HG03342 (cell line): Measurements from ENCODE around the gene ACAP3.
"Not testable (repeated sequence)": the region's sequence is repeated elsewhere in the genome, so short reads cannot be mapped to it uniquely, and the experiment has no call there.

Experiments
- ATAC-seq: cut with Tn5 transposase; IDR thresholded peaks from one replicate; pipeline ENCODE4 v1.9.1; 2021; ENCODE audit warnings: mild to moderate bottlenecking, moderate library complexity; ENCODE audit not compliant: unreplicated experiment

ACAP3 gene

GRCh38 chr1:1318131-1318652 is 10.5 kb upstream of the ACAP3 start:
- no peak for ATAC-seq

- no peak for ATAC-seq
Measured at GRCh38 chr1:1317420-1317819, 9.7 kb upstream of the ACAP3 start.

GRCh38 chr1:1316199-1316598 is 8.5 kb upstream of the ACAP3 start:
- ATAC-seq, result not testable (repeated sequence)

- no peak for ATAC-seq
Measured at GRCh38 chr1:1315435-1315954, 7.8 kb upstream of the ACAP3 start.

DNA sequence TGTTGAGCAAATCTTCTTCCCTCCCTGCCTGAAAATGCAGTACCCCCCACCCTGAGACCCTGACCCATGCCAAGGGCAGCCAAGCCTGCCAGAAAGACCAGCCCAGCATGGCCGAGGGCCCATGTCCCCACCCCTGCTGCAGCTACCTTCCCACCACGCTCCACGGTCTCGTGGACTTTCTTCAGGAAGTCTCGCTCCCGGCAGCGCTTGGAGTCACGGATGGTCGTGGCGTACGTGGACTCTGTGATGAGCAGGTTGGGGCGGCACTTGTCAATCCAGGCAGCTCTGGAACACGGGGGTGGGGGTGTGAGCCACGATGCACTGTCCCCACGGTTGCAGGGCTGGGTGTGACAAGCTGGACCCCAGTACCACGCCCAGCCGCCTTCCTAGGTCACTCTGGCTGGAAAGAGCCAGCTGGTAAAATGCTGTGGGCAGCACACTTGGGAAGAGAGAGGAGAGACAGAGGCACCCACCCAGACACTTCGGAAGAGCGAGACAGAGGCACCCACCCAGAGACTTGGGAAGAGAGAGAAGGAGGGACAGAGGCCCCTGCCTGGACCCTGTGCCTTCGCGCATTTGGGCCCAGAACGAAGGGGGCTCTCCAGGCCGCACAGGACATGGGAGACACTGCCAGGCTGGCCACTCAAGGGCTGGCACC is 7.1 kb upstream of the ACAP3 start:
- no peak for ATAC-seq

- no peak for ATAC-seq
Measured at GRCh38 chr1:1314237-1314586, 6.5 kb upstream of the ACAP3 start.

GRCh38 chr1:1313500-1314236 is 5.9 kb upstream of the ACAP3 start:
- ATAC-seq, result no peak

- ATAC-seq, result no peak
Measured at GRCh38 chr1:1312450-1313314, 5.0 kb upstream of the ACAP3 start.

DNA sequence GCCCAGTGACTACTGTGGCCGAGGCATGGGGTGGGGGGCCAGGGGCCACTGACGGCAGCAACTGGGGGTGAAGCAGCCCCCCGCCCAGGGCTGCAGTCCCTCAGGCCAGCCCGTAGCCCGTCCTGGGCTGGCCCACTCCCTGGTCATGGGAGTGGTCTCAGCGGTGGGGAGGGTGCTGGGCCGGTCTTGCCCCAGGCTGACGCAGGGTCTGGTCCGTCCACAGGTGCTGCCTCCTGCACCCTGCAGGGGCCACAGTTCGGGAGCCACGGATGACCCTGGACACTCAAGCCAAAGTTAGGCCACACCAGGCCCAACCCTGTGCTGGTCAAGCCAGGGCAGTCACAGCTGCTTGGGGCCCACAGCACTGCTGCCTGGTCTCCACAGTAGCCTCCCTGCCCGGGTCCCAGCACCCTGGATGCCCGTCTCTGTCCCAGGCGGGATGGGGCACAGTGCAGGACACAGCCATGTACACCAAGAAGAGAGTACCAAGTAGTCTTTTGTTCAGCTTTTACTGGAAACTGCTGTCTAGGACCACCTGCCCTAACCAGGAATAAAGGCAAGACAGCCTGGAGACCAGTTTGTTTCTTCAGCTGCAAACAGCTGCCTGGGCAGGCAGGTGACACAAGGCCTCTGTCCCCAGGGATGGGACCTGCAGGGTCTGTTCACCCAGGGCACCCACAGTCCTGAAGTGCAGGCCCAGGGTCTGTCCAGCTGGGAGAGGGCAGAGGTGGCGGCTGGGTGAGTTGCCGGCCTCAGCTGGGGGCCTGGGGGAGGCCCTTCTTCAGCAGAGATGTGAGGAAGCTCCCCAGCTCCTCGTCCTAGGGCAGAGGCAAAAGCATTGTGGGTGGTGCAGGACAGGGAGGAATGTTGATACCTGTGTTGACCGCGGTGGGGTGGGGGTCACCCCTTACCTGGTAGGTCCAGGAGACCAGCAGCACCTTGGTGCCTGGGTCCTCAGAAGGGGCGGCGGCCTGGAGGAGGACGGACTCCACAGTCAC is 3.7 kb upstream of the ACAP3 start:
- ATAC-seq, result no peak

DNA sequence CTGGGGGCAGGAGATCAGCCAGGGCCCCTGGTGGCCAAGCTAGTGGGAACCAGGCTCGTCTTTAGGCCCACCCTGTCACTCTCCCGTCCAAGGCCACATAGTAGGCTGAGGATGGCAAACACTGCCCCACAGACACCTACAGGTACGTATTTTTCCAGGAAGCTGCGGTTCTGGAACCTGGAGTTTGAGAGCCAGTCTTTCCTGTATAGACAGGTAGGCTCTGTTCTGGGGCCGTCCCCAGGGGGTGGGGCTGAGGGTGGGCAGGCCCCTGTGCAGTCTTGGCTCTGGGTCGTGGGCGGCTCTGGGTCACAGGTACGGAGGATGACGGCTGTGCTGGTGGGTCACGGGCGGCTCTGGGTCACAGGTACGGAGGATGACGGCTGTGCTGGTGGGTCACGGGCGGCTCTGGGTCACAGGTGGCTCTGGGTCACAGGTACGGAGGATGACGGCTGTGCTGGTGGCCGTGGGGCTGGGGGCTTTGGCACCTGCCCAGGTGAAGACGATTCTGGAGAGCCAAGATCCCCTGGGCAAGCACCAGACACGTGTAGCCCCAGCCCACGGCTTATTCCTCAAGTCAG is 2.8 kb upstream of the ACAP3 start:
- ATAC-seq, result no peak

DNA sequence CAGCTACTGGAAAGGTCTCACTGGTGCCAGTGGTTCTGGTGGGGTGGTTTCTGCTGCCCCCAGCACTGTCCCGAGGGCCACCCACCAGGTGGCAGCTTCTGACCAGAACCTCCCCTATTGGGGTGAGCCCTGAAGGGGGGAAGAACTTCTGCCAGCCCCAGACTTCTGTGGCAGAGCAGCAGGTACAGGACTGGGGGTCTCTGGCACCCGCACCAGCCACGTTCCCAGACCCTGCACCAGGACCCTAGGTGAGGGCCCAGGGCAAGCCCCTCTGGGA is 2.3 kb upstream of the ACAP3 start:
- no peak for ATAC-seq

- no peak for ATAC-seq
Measured at GRCh38 chr1:1309251-1310108, 1.8 kb upstream of the ACAP3 start.

GRCh38 chr1:1308756-1309250 is 1.1 kb upstream of the ACAP3 start:
- ATAC-seq, result peak; percentile 0

GRCh38 chr1:1307261-1307922 is 338 bp downstream of the ACAP3 start:
- peak; percentile 4 for ATAC-seq

- no peak for ATAC-seq
Measured at GRCh38 chr1:1306661-1307260, 969 bp downstream of the ACAP3 start.

GRCh38 chr1:1306070-1306660 is 1.6 kb downstream of the ACAP3 start:
- no peak for ATAC-seq

- peak; percentile 24 for ATAC-seq
Measured at GRCh38 chr1:1305300-1306069, 2.2 kb downstream of the ACAP3 start.
